Suppressor macrophage treated with lipopolysaccharide for 4 hours (primary cell): ENCODE data around the gene COQ8A.
"Not testable (repeated sequence)": the region's sequence is repeated elsewhere in the genome, so short reads cannot be mapped to it uniquely, and the experiment has no call there.

Source experiments
- DNase-seq: peaks from one replicate; pipeline ENCODE4 v3.0.0-alpha.2; 2020

COQ8A gene

GRCh38 chr1:226985839-226986463 lies 45.9 kb downstream of the COQ8A start:
- DNase-seq = no peak

GRCh38 chr1:226986496-226987178 lies 46.5 kb downstream of the COQ8A start:
- no peak for DNase-seq

GRCh38 chr1:226987179-226987536 lies 47.1 kb downstream of the COQ8A start:
- no peak for DNase-seq

GRCh38 chr1:226987623-226988333 lies 47.7 kb downstream of the COQ8A start:
- DNase-seq = no peak

GRCh38 chr1:226988334-226988666 lies 48.2 kb downstream of the COQ8A start:
- no peak for DNase-seq

- no peak for DNase-seq
Observed at GRCh38 chr1:226989085-226989920, 49.2 kb downstream of the COQ8A start.

- peak; percentile 26 for DNase-seq
Observed at GRCh38 chr1:226990133-226990716, 50.1 kb downstream of the COQ8A start.

GRCh38 chr1:226991920-226992319 lies 51.8 kb downstream of the COQ8A start:
- no peak for DNase-seq

- DNase-seq = no peak
Observed at GRCh38 chr1:226993814-226994585, 53.9 kb downstream of the COQ8A start.

- no peak for DNase-seq
Observed at GRCh38 chr1:226994586-226995364, 54.7 kb downstream of the COQ8A start.

GRCh38 chr1:226995365-226996332 lies 55.6 kb downstream of the COQ8A start:
- DNase-seq = no peak

GRCh38 chr1:226999579-226999978 lies 59.5 kb downstream of the COQ8A start:
- not testable (repeated sequence) for DNase-seq

- peak; percentile 13 for DNase-seq
Observed at GRCh38 chr1:227002531-227003049, 62.5 kb downstream of the COQ8A start.

- no peak for DNase-seq
Observed at GRCh38 chr1:227003165-227003564, 63.1 kb downstream of the COQ8A start.

GRCh38 chr1:227004796-227005195 lies 64.7 kb downstream of the COQ8A start:
- no peak for DNase-seq

GRCh38 chr1:227006226-227006796 lies 66.2 kb downstream of the COQ8A start:
- no peak for DNase-seq

- DNase-seq = no peak
Observed at GRCh38 chr1:227009937-227010336, 69.8 kb downstream of the COQ8A start.

GRCh38 chr1:227010645-227011044 lies 70.6 kb downstream of the COQ8A start:
- DNase-seq = no peak

GRCh38 chr1:227016990-227017389 lies 76.9 kb downstream of the COQ8A start:
- DNase-seq = no peak
